Karpas-422 (cell line): ENCODE results near the gene ZBTB38. TPM values are rescaled to one million over a fixed set of nuclear protein-coding genes. Genes with fewer than 3 reads are reported as not detected.

Experiments
- DNase-seq: peaks from one replicate; pipeline ENCODE4 v3.0.0-alpha.2; 2015
- H2AFZ ChIP-seq: fragments of 200-600 bp; sonication (generic); 2 replicates; pipeline ENCODE4 v1.6.1; 2014; ENCODE audit warnings: antibody characterized with exemption, low read length, mixed read lengths
- H3K27ac ChIP-seq: fragments of 200-600 bp; sonication (generic); 2 replicates; pipeline ENCODE4 v1.5.1; 2014; ENCODE audit warnings: mild to moderate bottlenecking, low read length, moderate library complexity
- H3K27me3 ChIP-seq: fragments of 200-600 bp; sonication (generic); 2 replicates; pipeline ENCODE4 v1.6.1; 2014; ENCODE audit warnings: low read length, mixed read lengths
- H3K36me3 ChIP-seq: fragments of 200-600 bp; sonication (generic); 2 replicates; pipeline ENCODE4 v1.6.1; 2014; ENCODE audit warnings: low read length, mixed read lengths; ENCODE audit not compliant: insufficient read depth
- H3K4me1 ChIP-seq: fragments of 200-600 bp; sonication (generic); 2 replicates; pipeline ENCODE4 v1.6.1; 2014; ENCODE audit warnings: mild to moderate bottlenecking, low read length, mixed read lengths
- H3K4me2 ChIP-seq: fragments of 200-600 bp; sonication (generic); 2 replicates; pipeline ENCODE4 v1.6.1; 2014; ENCODE audit warnings: low read length, low read depth, mild to moderate bottlenecking; ENCODE audit not compliant: poor library complexity, severe bottlenecking
- H3K4me3 ChIP-seq: fragments of 200-600 bp; sonication (generic); 2 replicates; pipeline ENCODE4 v1.5.1; 2014; ENCODE audit warnings: mild to moderate bottlenecking, antibody characterized with exemption, low read length, mixed read lengths
- H3K79me2 ChIP-seq: fragments of 200-600 bp; sonication (generic); 2 replicates; pipeline ENCODE4 v1.6.1; 2014; ENCODE audit warnings: mild to moderate bottlenecking, low read length, mixed read lengths
- H3K9ac ChIP-seq: fragments of 200-600 bp; sonication (generic); 2 replicates; pipeline ENCODE4 v1.6.0; 2014; ENCODE audit warnings: low read length
- H3K9me2 ChIP-seq: fragments of 200-600 bp; sonication (generic), shearing (Covaris generic); replicated peaks from 2 replicates; pipeline ENCODE4 v1.6.0; 2014; ENCODE audit warnings: mild to moderate bottlenecking, low read length, moderate library complexity; ENCODE audit not compliant: insufficient read depth
- H3K9me3 ChIP-seq: fragments of 300-700, 200-600 bp; sonication (generic); 2 replicates; pipeline ENCODE4 v1.6.1; 2014; ENCODE audit warnings: low read length, mixed read lengths
- H4K20me1 ChIP-seq: fragments of 200-600 bp; sonication (generic); 2 replicates; pipeline ENCODE4 v1.6.1; 2014; ENCODE audit warnings: mild to moderate bottlenecking, antibody characterized with exemption, low read length, low read depth; ENCODE audit not compliant: insufficient read depth
- total RNA-seq: library from RNA; depleted of rRNA; stranded (reverse); fragments of >200 nt; shearing (Covaris generic); gene quantifications from 2 replicates; pipeline ENCODE4 v1.2.3, GENCODE V29; 2014; ENCODE audit warnings: low replicate concordance

The ZBTB38 gene
- total RNA-seq, 1 experiment from 2014 or later = 38.0 TPM

- H3K4me3 ChIP-seq = no peak overlapping the region
- DNase-seq = no peak
- no peak overlapping the region for H3K4me2 ChIP-seq
- no peaks in the 10 kb centered on the region for H3K27me3 ChIP-seq
- H2AFZ ChIP-seq = no peak overlapping the region
- H3K36me3 ChIP-seq = peaks cover 5% of the 10 kb centered on the region; the same call in 1 of the 2 replicates
- H3K9me2 ChIP-seq = no peaks in the 10 kb centered on the region
- H3K27ac ChIP-seq = no peak overlapping the region
- no peaks in the 10 kb centered on the region for H3K9me3 ChIP-seq
- no peaks in the 10 kb centered on the region for H4K20me1 ChIP-seq
- H3K79me2 ChIP-seq = no peaks in the 10 kb centered on the region
- no peak overlapping the region for H3K9ac ChIP-seq
- peaks cover 12% of the 10 kb centered on the region for H3K4me1 ChIP-seq
These were observed 41.6 kb downstream of the ZBTB38 start for GRCh38 chr3:141409940-141410241.

GRCh38 chr3:141410408-141410807, 42.1 kb downstream of the ZBTB38 start:
- H2AFZ ChIP-seq = no peak overlapping the region
- H3K4me3 ChIP-seq = no peak overlapping the region
- H3K4me2 ChIP-seq = no peak overlapping the region
- H3K27ac ChIP-seq = no peak overlapping the region
- H3K9me2 ChIP-seq = no peaks in the 10 kb centered on the region
- no peaks in the 10 kb centered on the region for H3K79me2 ChIP-seq
- no peaks in the 10 kb centered on the region for H4K20me1 ChIP-seq
- H3K9me3 ChIP-seq = no peaks in the 10 kb centered on the region
- DNase-seq = no peak
- H3K36me3 ChIP-seq = 0 out of 2 replicates have a peak, but pooled peaks cover 5% of the 10 kb centered on the region
- no peaks in the 10 kb centered on the region for H3K27me3 ChIP-seq
- H3K4me1 ChIP-seq = peaks cover 12% of the 10 kb centered on the region
- H3K9ac ChIP-seq = no peak overlapping the region

GRCh38 chr3:141410846-141411245, 42.5 kb downstream of the ZBTB38 start:
- no peaks in the 10 kb centered on the region for H3K79me2 ChIP-seq

GRCh38 chr3:141411251-141411771, 43.0 kb downstream of the ZBTB38 start:
- no peak for DNase-seq
- Histone ChIP-seq H3K27me3 (no peaks in the 10 kb centered on the region), H4K20me1 (no peaks in the 10 kb centered on the region), H3K36me3 (0 out of 2 replicates have a peak, but pooled peaks cover 5% of the 10 kb centered on the region), H2AFZ (no peak overlapping the region), H3K79me2 (no peaks in the 10 kb centered on the region), H3K9me3 (no peaks in the 10 kb centered on the region), H3K9ac (no peak overlapping the region), H3K4me2 (peak overlapping the region; percentile 13), H3K4me1 (peaks cover 12% of the 10 kb centered on the region), H3K4me3 (0 out of 2 replicates have a peak overlapping the region, but pooled peaks have one; percentile 6), H3K27ac (no peak overlapping the region), H3K9me2 (no peaks in the 10 kb centered on the region)

More at GRCh38 chr3:141410846-141411245, 42.5 kb downstream of the ZBTB38 start:
- H2AFZ ChIP-seq = no peak overlapping the region
- no peaks in the 10 kb centered on the region for H3K9me2 ChIP-seq
- no peak for DNase-seq
- H3K9me3 ChIP-seq = no peaks in the 10 kb centered on the region
- H3K4me1 ChIP-seq = peaks cover 12% of the 10 kb centered on the region
- no peak overlapping the region for H3K9ac ChIP-seq
- no peaks in the 10 kb centered on the region for H3K27me3 ChIP-seq
- H4K20me1 ChIP-seq = no peaks in the 10 kb centered on the region
- no peak overlapping the region for H3K4me2 ChIP-seq
- H3K4me3 ChIP-seq = no peak overlapping the region
- H3K36me3 ChIP-seq = 0 out of 2 replicates have a peak, but pooled peaks cover 5% of the 10 kb centered on the region
- H3K27ac ChIP-seq = no peak overlapping the region

- no peak for DNase-seq
- Histone ChIP-seq H3K27ac (no peak overlapping the region), H3K4me3 (peak overlapping the region; percentile 6; the same call in 1 of the 2 replicates), H3K4me1 (peaks cover 12% of the 10 kb centered on the region), H4K20me1 (no peaks in the 10 kb centered on the region), H2AFZ (no peak overlapping the region), H3K9me3 (no peaks in the 10 kb centered on the region), H3K36me3 (no peaks in the 10 kb centered on the region), H3K4me2 (peak overlapping the region; percentile 13), H3K27me3 (no peaks in the 10 kb centered on the region), H3K9ac (no peak overlapping the region), H3K9me2 (no peaks in the 10 kb centered on the region), H3K79me2 (no peaks in the 10 kb centered on the region)
These were observed 44.0 kb downstream of the ZBTB38 start for GRCh38 chr3:141412087-141412935.

GRCh38 chr3:141412936-141413354, 44.6 kb downstream of the ZBTB38 start:
- H3K4me2 ChIP-seq = no peak overlapping the region
- H3K9me2 ChIP-seq = no peaks in the 10 kb centered on the region

GRCh38 chr3:141413391-141413790, 45.1 kb downstream of the ZBTB38 start:
- no peak for DNase-seq

More at GRCh38 chr3:141412936-141413354, 44.6 kb downstream of the ZBTB38 start:
- Histone ChIP-seq H4K20me1 (no peaks in the 10 kb centered on the region), H3K27me3 (no peaks in the 10 kb centered on the region), H3K4me1 (peaks cover 12% of the 10 kb centered on the region), H3K36me3 (no peaks in the 10 kb centered on the region), H3K4me3 (no peak overlapping the region), H3K79me2 (no peaks in the 10 kb centered on the region), H3K27ac (no peak overlapping the region), H3K9me3 (no peaks in the 10 kb centered on the region), H2AFZ (no peak overlapping the region), H3K9ac (no peak overlapping the region)
- no peak for DNase-seq

GRCh38 chr3:141413801-141414689, 45.7 kb downstream of the ZBTB38 start:
- Histone ChIP-seq H3K79me2 (no peaks in the 10 kb centered on the region), H3K4me2 (no peak overlapping the region), H3K27me3 (no peaks in the 10 kb centered on the region), H3K9me3 (no peaks in the 10 kb centered on the region), H3K4me1 (peaks cover 12% of the 10 kb centered on the region), H4K20me1 (no peaks in the 10 kb centered on the region), H3K9me2 (no peaks in the 10 kb centered on the region), H3K27ac (no peak overlapping the region), H2AFZ (no peak overlapping the region), H3K4me3 (no peak overlapping the region), H3K36me3 (no peaks in the 10 kb centered on the region), H3K9ac (no peak overlapping the region)
- DNase-seq = no peak

More at GRCh38 chr3:141413391-141413790, 45.1 kb downstream of the ZBTB38 start:
- Histone ChIP-seq H2AFZ (no peak overlapping the region), H3K27me3 (no peaks in the 10 kb centered on the region), H3K79me2 (no peaks in the 10 kb centered on the region), H3K4me1 (peaks cover 12% of the 10 kb centered on the region), H3K9me3 (no peaks in the 10 kb centered on the region), H4K20me1 (no peaks in the 10 kb centered on the region), H3K36me3 (no peaks in the 10 kb centered on the region), H3K4me2 (no peak overlapping the region), H3K9ac (no peak overlapping the region), H3K27ac (no peak overlapping the region), H3K9me2 (no peaks in the 10 kb centered on the region), H3K4me3 (no peak overlapping the region)
